Cardiac muscle cell (in vitro differentiated cells and primary cell): ENCODE measurements around the gene FXYD6. TPM values are rescaled to one million over a fixed set of nuclear protein-coding genes. Genes with fewer than 3 reads are reported as not detected.

Source experiments
- DNase-seq, 2 donors: peaks; one replicate each; pipeline versions ENCODE4 v3.0.0 to v3.0.0-alpha.2; 2010 to 2017; ENCODE audit warnings: low read depth in 1 of 2, low spot score in 1 of 2
- H3K27ac ChIP-seq: fragments of 200-600 bp; sonication (generic); 2 replicates; pipeline ENCODE4 v1.5.1; 2016
- H3K27me3 ChIP-seq: fragments of 200-600 bp; sonication (generic); 2 replicates; pipeline ENCODE4 v1.6.0; 2016; ENCODE audit warnings: control low read depth
- H3K36me3 ChIP-seq: fragments of 200-600 bp; sonication (generic); 2 replicates; pipeline ENCODE4 v1.5.1; 2016; ENCODE audit warnings: control low read depth
- H3K4me1 ChIP-seq: fragments of 200-600 bp; sonication (generic); 2 replicates; pipeline ENCODE4 v1.8.1; 2017; ENCODE audit warnings: low read depth, mild to moderate bottlenecking, mixed run types
- H3K4me3 ChIP-seq: fragments of 200-600 bp; sonication (generic); 2 replicates; pipeline ENCODE4 v1.5.1; 2016; ENCODE audit warnings: mild to moderate bottlenecking
- H3K9me3 ChIP-seq: fragments of 200-600 bp; sonication (generic); 2 replicates; pipeline ENCODE4 v1.5.1; 2017; ENCODE audit warnings: low read depth, mild to moderate bottlenecking, control low read depth
- polyA plus RNA-seq: library from polyadenylated mRNA; unstranded; fragments of >200 nt; fragmentation: Nextera tagmentation; extraction: Ambion mirVana; gene quantifications from 2 replicates; pipeline ENCODE4 v1.2.1, GENCODE V29; 2016
- total RNA-seq: library from RNA; depleted of rRNA; stranded (reverse); fragments of >200 nt; gene quantifications from 2 replicates; pipeline ENCODE4 v1.2.3, GENCODE V29; 2016
- TF ChIP-seq, protein P1 (sequence below): IDR thresholded peaks from 2 replicates; pipeline ENCODE4 v1.5.1; 2012; ENCODE audit warnings: low read depth, mild to moderate bottlenecking, low read length

FXYD6 gene
- total and polyA plus RNA-seq, 2 experiments from 2014 or later: 310 to 403 TPM

- no peak overlapping the region for H3K4me3 ChIP-seq
- DNase-seq: no peak
- H3K27me3 ChIP-seq: no peaks in the 10 kb centered on the region
- H3K36me3 ChIP-seq: no peaks in the 10 kb centered on the region
- TF ChIP-seq, protein P1, sequence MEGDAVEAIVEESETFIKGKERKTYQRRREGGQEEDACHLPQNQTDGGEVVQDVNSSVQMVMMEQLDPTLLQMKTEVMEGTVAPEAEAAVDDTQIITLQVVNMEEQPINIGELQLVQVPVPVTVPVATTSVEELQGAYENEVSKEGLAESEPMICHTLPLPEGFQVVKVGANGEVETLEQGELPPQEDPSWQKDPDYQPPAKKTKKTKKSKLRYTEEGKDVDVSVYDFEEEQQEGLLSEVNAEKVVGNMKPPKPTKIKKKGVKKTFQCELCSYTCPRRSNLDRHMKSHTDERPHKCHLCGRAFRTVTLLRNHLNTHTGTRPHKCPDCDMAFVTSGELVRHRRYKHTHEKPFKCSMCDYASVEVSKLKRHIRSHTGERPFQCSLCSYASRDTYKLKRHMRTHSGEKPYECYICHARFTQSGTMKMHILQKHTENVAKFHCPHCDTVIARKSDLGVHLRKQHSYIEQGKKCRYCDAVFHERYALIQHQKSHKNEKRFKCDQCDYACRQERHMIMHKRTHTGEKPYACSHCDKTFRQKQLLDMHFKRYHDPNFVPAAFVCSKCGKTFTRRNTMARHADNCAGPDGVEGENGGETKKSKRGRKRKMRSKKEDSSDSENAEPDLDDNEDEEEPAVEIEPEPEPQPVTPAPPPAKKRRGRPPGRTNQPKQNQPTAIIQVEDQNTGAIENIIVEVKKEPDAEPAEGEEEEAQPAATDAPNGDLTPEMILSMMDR: no peak
- no peak overlapping the region for H3K27ac ChIP-seq
- no peaks in the 10 kb centered on the region for H3K9me3 ChIP-seq
- H3K4me1 ChIP-seq: peaks cover 8% of the 10 kb centered on the region
Observed at GRCh38 chr11:117923275-117923674, 46.8 kb upstream of the FXYD6 start.

GRCh38 chr11:117921893-117922292 lies 45.4 kb upstream of the FXYD6 start:
- no peak for DNase-seq
- Histone ChIP-seq H3K9me3 (no peaks in the 10 kb centered on the region), H3K27me3 (no peaks in the 10 kb centered on the region), H3K4me1 (peaks cover 8% of the 10 kb centered on the region), H3K4me3 (no peak overlapping the region), H3K27ac (no peak overlapping the region), H3K36me3 (no peaks in the 10 kb centered on the region)
- TF ChIP-seq, protein P1: no peak

DNA sequence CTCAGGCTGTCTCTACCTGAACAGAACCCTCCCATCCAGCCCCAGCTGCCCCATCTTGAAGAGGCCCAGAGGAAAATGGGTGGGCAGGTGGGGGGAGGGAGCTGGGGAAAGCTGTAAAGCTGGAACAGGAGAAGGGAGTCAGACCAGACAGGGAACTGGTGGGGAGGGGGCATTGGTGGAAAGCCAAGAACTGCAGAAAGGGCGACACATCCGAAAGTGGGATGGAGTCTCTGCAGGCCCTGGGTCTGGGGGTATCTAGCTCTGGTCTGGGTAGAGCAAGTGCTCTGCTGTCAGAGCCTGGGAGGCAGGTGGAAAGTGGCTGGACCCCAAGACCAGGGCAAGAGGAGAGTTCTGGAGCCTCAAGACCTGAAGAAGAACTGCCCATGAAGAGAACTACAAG lies 45.0 kb upstream of the FXYD6 start:
- TF ChIP-seq, protein P1: no peak
- Histone ChIP-seq H3K36me3 (no peaks in the 10 kb centered on the region), H3K4me1 (peaks cover 8% of the 10 kb centered on the region), H3K27ac (peak overlapping the region; percentile 56), H3K4me3 (no peak overlapping the region), H3K9me3 (no peaks in the 10 kb centered on the region), H3K27me3 (no peaks in the 10 kb centered on the region)
- no peak for DNase-seq

DNA sequence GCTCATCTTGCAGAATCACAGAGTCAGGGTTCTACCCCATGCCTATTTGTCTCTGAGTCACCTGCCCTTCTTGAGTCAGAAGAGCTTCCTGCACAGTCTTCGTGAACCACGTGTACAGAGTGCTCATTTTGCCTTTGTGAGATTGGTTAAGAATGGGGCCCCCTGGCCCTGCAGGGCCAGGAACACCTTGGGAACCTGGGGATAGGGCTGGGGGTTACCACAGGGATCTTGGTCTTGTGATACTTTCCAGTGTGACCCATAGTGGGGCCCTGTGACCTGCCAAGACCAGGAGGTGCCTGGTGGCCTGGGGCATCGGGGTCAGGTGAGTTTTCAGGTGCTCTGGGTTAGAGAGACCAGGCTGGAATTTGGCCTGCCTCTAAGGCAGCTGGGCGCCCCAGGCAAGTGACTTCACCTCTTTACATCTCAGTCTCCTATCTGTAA lies 43.3 kb upstream of the FXYD6 start:
- H3K27me3 ChIP-seq: no peaks in the 10 kb centered on the region
- H3K27ac ChIP-seq: no peak overlapping the region
- no peak for DNase-seq
- H3K36me3 ChIP-seq: no peaks in the 10 kb centered on the region
- TF ChIP-seq, protein P1: no peak
- H3K4me3 ChIP-seq: no peak overlapping the region
- no peaks in the 10 kb centered on the region for H3K9me3 ChIP-seq
- peaks cover 11% of the 10 kb centered on the region for H3K4me1 ChIP-seq

GRCh38 chr11:117919341-117919740 lies 42.9 kb upstream of the FXYD6 start:
- TF ChIP-seq, protein P1: no peak
- H3K36me3 ChIP-seq: no peaks in the 10 kb centered on the region
- H3K27ac ChIP-seq: no peak overlapping the region
- no peaks in the 10 kb centered on the region for H3K27me3 ChIP-seq
- H3K9me3 ChIP-seq: no peaks in the 10 kb centered on the region
- H3K4me3 ChIP-seq: no peak overlapping the region
- peak in 1 of 2 donors; percentile 7 for DNase-seq
- peaks cover 16% of the 10 kb centered on the region for H3K4me1 ChIP-seq
